PC-9 (cell line): ENCODE results near the gene CRAT. TPM values are rescaled to one million over a fixed set of nuclear protein-coding genes. Genes with fewer than 3 reads are reported as not detected.

Source experiments
- BruUV-seq: library from RNA; stranded (reverse); fragments of 400-500 nt; replicated peaks from 2 replicates; lab custom pipeline; 2021; lab: Mats Ljungman, UMichigan
- CTCF ChIA-PET: fragments of 300-600 bp; sonication (Branson Sonifier 250); formaldehyde crosslinking; loops from one replicate; lab custom pipeline; 2022; ENCODE audit warnings: antibody characterized with exemption; lab: Charles Lee
- POLR2A ChIA-PET: fragments of 300-600 bp; sonication (Branson Sonifier 250); formaldehyde crosslinking; loops from one replicate; lab custom pipeline; 2022; ENCODE audit warnings: antibody characterized with exemption; ENCODE audit not compliant: unreplicated experiment; lab: Charles Lee
- DNase-seq, 2 experiments: peaks; one replicate each; pipeline versions ENCODE4 v3.0.0 to v3.0.0-alpha.2; 2015 to 2022; ENCODE audit warnings: mixed read lengths in 1 of 2
- H2AFZ ChIP-seq: fragments of 200-600 bp; sonication (generic); 2 replicates; pipeline ENCODE4 v1.8.1; 2017; ENCODE audit warnings: antibody characterized with exemption
- H3F3A ChIP-seq: fragments of 200-600 bp; sonication (generic); 2 replicates; pipeline ENCODE4 v1.8.1; 2017; ENCODE audit warnings: antibody characterized with exemption, mild to moderate bottlenecking, low read depth; ENCODE audit not compliant: insufficient read depth
- H3K27ac ChIP-seq: fragments of 200-600 bp; sonication (generic); 2 replicates; pipeline ENCODE4 v1.6.1; 2016; ENCODE audit warnings: mixed run types
- H3K27me3 ChIP-seq: fragments of 200-600 bp; sonication (generic); 2 replicates; pipeline ENCODE4 v1.6.1; 2016; ENCODE audit warnings: low read depth, mixed run types; ENCODE audit not compliant: insufficient read depth
- H3K36me3 ChIP-seq: fragments of 200-600 bp; sonication (generic); 2 replicates; pipeline ENCODE4 v1.6.1; 2016; ENCODE audit warnings: low read depth, mixed run types
- H3K4me1 ChIP-seq: fragments of 200-600 bp; sonication (generic); replicated peaks from 2 replicates; pipeline ENCODE4 v1.6.1; 2016; ENCODE audit warnings: mixed run types; ENCODE audit not compliant: insufficient read depth
- H3K4me2 ChIP-seq: fragments of 200-600 bp; sonication (generic); 2 replicates; pipeline ENCODE4 v1.6.1; 2017; ENCODE audit warnings: mixed run types
- H3K4me3 ChIP-seq: fragments of 200-600 bp; sonication (generic); 2 replicates; pipeline ENCODE4 v1.6.1; 2016; ENCODE audit warnings: mixed run types
- H3K79me2 ChIP-seq: fragments of 200-600 bp; sonication (generic); 2 replicates; pipeline ENCODE4 v1.6.1; 2017; ENCODE audit warnings: low read depth, mixed run types
- H3K9me2 ChIP-seq: fragments of 200-600 bp; sonication (generic); 2 replicates; pipeline ENCODE4 v1.8.1; 2017; ENCODE audit warnings: mild to moderate bottlenecking; ENCODE audit not compliant: insufficient read depth
- H3K9me3 ChIP-seq: fragments of 200-600 bp; sonication (generic); 2 replicates; pipeline ENCODE4 v1.8.1; 2016; ENCODE audit warnings: low read depth; ENCODE audit not compliant: insufficient read depth
- H4K20me1 ChIP-seq: fragments of 200-600 bp; sonication (generic); 2 replicates; pipeline ENCODE4 v1.8.1; 2017; ENCODE audit not compliant: insufficient read depth
- EZH2 ChIP-seq: fragments of 200-600 bp; sonication (generic); IDR thresholded peaks from 2 replicates; pipeline ENCODE4 v1.8.0; 2017; ENCODE audit warnings: antibody characterized with exemption, low read depth
- intact Hi-C: fragments of 100-400 bp; cut with micrococcal nuclease; formaldehyde crosslinking; loops from one replicate; pipeline ENCODE4 v1.10.0; 2022; ENCODE audit not compliant: unreplicated experiment
- total RNA-seq: library from RNA; stranded (reverse); gene quantifications from 2 replicates; pipeline ENCODE4 v1.2.3, GENCODE V29; 2021
- TF ChIP-seq, protein P1 (sequence below): fragments of 200-600 bp; sonication (generic); conservative IDR thresholded peaks from 2 replicates; pipeline ENCODE4 v1.6.1; 2017; ENCODE audit warnings: mixed run types, antibody characterized with exemption, mild to moderate bottlenecking, moderate library complexity

The CRAT gene
- total RNA-seq, 1 experiment from 2014 or later, result 40.3 TPM

GRCh38 chr9:129111528-129112151, 1.0 kb upstream of the CRAT start:
- POLR2A ChIA-PET, result interaction anchor here (0.6 to 1.3 kb wide), 4 partner anchors 31 to 395 kb away, joined by 3 to 4 read pairs (median 4); partner anchors contain the start of gene DOLPP1
- H3K4me2 ChIP-seq, result peak overlapping the region; percentile 95
- H3K27ac ChIP-seq, result peak overlapping the region; percentile 74
- no peaks in the 10 kb centered on the region for H3K9me2 ChIP-seq
- TF ChIP-seq, protein P1, sequence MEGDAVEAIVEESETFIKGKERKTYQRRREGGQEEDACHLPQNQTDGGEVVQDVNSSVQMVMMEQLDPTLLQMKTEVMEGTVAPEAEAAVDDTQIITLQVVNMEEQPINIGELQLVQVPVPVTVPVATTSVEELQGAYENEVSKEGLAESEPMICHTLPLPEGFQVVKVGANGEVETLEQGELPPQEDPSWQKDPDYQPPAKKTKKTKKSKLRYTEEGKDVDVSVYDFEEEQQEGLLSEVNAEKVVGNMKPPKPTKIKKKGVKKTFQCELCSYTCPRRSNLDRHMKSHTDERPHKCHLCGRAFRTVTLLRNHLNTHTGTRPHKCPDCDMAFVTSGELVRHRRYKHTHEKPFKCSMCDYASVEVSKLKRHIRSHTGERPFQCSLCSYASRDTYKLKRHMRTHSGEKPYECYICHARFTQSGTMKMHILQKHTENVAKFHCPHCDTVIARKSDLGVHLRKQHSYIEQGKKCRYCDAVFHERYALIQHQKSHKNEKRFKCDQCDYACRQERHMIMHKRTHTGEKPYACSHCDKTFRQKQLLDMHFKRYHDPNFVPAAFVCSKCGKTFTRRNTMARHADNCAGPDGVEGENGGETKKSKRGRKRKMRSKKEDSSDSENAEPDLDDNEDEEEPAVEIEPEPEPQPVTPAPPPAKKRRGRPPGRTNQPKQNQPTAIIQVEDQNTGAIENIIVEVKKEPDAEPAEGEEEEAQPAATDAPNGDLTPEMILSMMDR, result no peak
- no peak for TF ChIP-seq EZH2
- H3K4me1 ChIP-seq, result peaks cover 23% of the 10 kb centered on the region; the same call in 1 of the 2 replicates
- H4K20me1 ChIP-seq, result no peaks in the 10 kb centered on the region
- CTCF ChIA-PET, result no interaction called here
- H3K27me3 ChIP-seq, result no peaks in the 10 kb centered on the region
- intact Hi-C loops, result loop anchor here (2.0 to 5.0 kb wide), 3 partner anchors 59 to 739 kb away; partner anchors contain the start of genes SH3GLB2 and URM1
- H3K36me3 ChIP-seq, result no peaks in the 10 kb centered on the region
- peak overlapping the region; percentile 95 for H2AFZ ChIP-seq
- no TSS peak for BruUV-seq
- H3F3A ChIP-seq, result peaks cover 36% of the 10 kb centered on the region; the same call in 1 of the 2 replicates
- H3K9me3 ChIP-seq, result no peaks in the 10 kb centered on the region
- peaks cover 48% of the 10 kb centered on the region for H3K79me2 ChIP-seq
- H3K4me3 ChIP-seq, result peak overlapping the region; percentile 82
- peak in 1 of 2 experiments; percentile 41 for DNase-seq

DNA sequence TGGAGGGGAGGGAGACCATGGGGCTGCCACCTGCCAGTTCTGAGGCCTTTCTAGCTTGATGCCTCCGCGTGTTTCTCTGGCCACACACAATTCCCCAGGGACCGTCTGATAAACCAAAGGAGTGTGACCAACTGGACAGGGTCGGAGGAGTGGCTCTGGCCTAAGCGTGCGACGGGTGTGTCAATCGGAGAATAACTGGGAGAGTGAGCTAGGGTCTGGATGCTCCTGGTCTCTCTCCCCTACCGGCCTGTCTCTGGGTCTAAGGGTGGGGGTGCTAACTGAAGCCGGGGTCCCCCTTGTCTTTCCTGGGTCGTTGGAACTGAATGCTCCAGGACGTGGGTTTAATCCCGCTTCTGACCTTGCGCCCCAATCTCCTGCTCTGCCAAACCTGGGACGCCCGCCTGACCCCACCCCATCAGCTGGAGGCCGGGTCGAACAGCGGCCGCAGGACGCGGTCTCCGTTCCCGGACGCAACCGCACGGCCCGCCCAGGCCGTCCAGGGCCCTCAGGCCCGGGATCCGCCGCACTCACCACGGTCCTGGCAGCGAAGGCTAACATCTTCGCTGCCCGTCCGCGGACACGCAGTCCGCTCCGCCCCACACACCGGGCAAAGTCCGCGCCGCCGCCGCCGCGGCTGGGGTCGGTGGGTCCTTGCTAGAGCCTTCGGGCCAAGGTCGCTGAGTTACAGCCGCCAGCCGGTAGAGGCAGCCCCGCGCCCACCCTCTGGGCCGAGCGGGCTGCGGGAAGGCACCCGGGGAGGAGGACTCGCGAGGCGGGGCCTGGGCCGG, 447 bp downstream of the CRAT start:
- Histone ChIP-seq H3F3A (peaks cover 34% of the 10 kb centered on the region; the same call in 1 of the 2 replicates), H3K36me3 (no peaks in the 10 kb centered on the region), H3K79me2 (peaks cover 34% of the 10 kb centered on the region), H2AFZ (peak overlapping the region; percentile 98), H3K27ac (no peak overlapping the region), H3K4me1 (peaks cover 24% of the 10 kb centered on the region; the same call in 1 of the 2 replicates), H3K9me2 (no peaks in the 10 kb centered on the region), H3K27me3 (no peaks in the 10 kb centered on the region), H4K20me1 (no peaks in the 10 kb centered on the region), H3K4me3 (peak overlapping the region; percentile 93), H3K9me3 (no peaks in the 10 kb centered on the region), H3K4me2 (peak overlapping the region; percentile 95)
- TF ChIP-seq, protein P1, result no peak
- no peak for TF ChIP-seq EZH2
- POLR2A ChIA-PET, result interaction anchor here (0.6 to 1.3 kb wide), 2 partner anchors 15 to 29 kb away, joined by 3 read pairs; partner anchors contain the start of gene DOLPP1
- BruUV-seq, result no TSS peak
- intact Hi-C loops, result loop anchor here (1.0 to 5.0 kb wide), 4 partner anchors 29 to 738 kb away; partner anchors contain the start of genes DOLPP1, SH3GLB2 and URM1
- CTCF ChIA-PET, result no interaction called here
- DNase-seq, result peak in 1 of 2 experiments; percentile 27

DNA sequence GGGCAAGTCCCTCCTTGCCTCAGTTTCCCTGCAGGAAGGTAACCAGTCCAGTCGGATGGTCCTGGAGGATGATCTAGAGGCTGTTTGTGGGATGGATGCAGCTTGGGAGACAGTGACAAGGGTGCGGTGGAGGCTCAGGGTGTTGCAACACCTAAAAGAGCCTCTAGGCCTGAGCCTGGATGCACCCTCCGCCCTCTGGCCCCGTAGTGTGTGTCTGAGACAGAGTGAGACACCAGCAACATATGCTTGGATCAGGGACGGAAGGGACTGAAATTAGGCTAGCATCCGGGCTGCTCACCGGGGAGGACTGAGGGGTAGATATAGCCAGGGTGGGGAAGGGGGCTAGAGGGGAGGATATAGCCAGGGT, 1.1 kb downstream of the CRAT start:
- no peak overlapping the region for H3K4me3 ChIP-seq
- no peaks in the 10 kb centered on the region for H3K36me3 ChIP-seq
- H3K4me1 ChIP-seq, result peaks cover 18% of the 10 kb centered on the region; the same call in 1 of the 2 replicates
- TF ChIP-seq, protein P1, result no peak
- no peak for TF ChIP-seq EZH2
- H3K27me3 ChIP-seq, result no peaks in the 10 kb centered on the region
- H3K9me2 ChIP-seq, result no peaks in the 10 kb centered on the region
- intact Hi-C loops, result no loop called here
- POLR2A ChIA-PET, result no interaction called here
- H2AFZ ChIP-seq, result no peak overlapping the region
- CTCF ChIA-PET, result no interaction called here
- no peak for DNase-seq
- peak overlapping the region; percentile 95; the same call in 1 of the 2 replicates for H3K4me2 ChIP-seq
- no peaks in the 10 kb centered on the region for H3K9me3 ChIP-seq
- peaks cover 28% of the 10 kb centered on the region for H3K79me2 ChIP-seq
- no peaks in the 10 kb centered on the region for H4K20me1 ChIP-seq
- BruUV-seq, result TSS peak; percentile 42
- peaks cover 29% of the 10 kb centered on the region; the same call in 1 of the 2 replicates for H3F3A ChIP-seq
- H3K27ac ChIP-seq, result no peak overlapping the region
